ENCODE measurements around the gene GPC6.

GPC6 gene

GRCh38 chr13:94006296-94006695 is 779.7 kb downstream of the GPC6 start:
- H3K79me2 ChIP-seq (ENCODE audit: insufficient read depth, low read depth): no peaks in the 10 kb centered on the region
- no peaks in the 10 kb centered on the region for H3K4me1 ChIP-seq (ENCODE audit: low read depth, poor library complexity, severe bottlenecking)
- H3K36me3 ChIP-seq (ENCODE audit: insufficient read depth): no peaks in the 10 kb centered on the region
- TF ChIP-seq CTCF (conservative IDR thresholded peaks at IDR 0.05; ENCODE audit: low read depth, low read length): no peak
- H2AFZ ChIP-seq (ENCODE audit: low read depth): no peak overlapping the region
- no peak overlapping the region for H3K27ac ChIP-seq
- no peak overlapping the region for H3K4me2 ChIP-seq
- no peaks in the 10 kb centered on the region for H4K20me1 ChIP-seq (ENCODE audit: insufficient read depth)
- H3K4me3 ChIP-seq (IDR thresholded peaks at IDR 0.05; ENCODE audit: insufficient read depth, low read depth, low read length): no peak overlapping the region
- H3K27me3 ChIP-seq (ENCODE audit: insufficient read depth, low read depth): no peaks in the 10 kb centered on the region
- no peak overlapping the region for H3K9ac ChIP-seq

GRCh38 chr13:94007072-94007471 is 780.5 kb downstream of the GPC6 start:
- H4K20me1 ChIP-seq (ENCODE audit: insufficient read depth): no peaks in the 10 kb centered on the region
- no peak overlapping the region for H3K27ac ChIP-seq
- no peak for TF ChIP-seq CTCF (conservative IDR thresholded peaks at IDR 0.05; ENCODE audit: low read depth, low read length)
- no peak overlapping the region for H3K4me3 ChIP-seq (IDR thresholded peaks at IDR 0.05; ENCODE audit: insufficient read depth, low read depth, low read length)
- H3K27me3 ChIP-seq (ENCODE audit: insufficient read depth, low read depth): no peaks in the 10 kb centered on the region
- H3K36me3 ChIP-seq (ENCODE audit: insufficient read depth): no peaks in the 10 kb centered on the region
- H2AFZ ChIP-seq (ENCODE audit: low read depth): no peak overlapping the region
- H3K9ac ChIP-seq: no peak overlapping the region
- no peaks in the 10 kb centered on the region for H3K79me2 ChIP-seq (ENCODE audit: insufficient read depth, low read depth)
- H3K4me2 ChIP-seq: no peak overlapping the region
- H3K4me1 ChIP-seq (ENCODE audit: low read depth, poor library complexity, severe bottlenecking): no peaks in the 10 kb centered on the region

- H2AFZ ChIP-seq (ENCODE audit: low read depth): no peak overlapping the region
- H3K36me3 ChIP-seq (ENCODE audit: insufficient read depth): no peaks in the 10 kb centered on the region
- H3K4me1 ChIP-seq (ENCODE audit: low read depth, poor library complexity, severe bottlenecking): no peaks in the 10 kb centered on the region
- H3K27ac ChIP-seq: no peak overlapping the region
- H4K20me1 ChIP-seq (ENCODE audit: insufficient read depth): no peaks in the 10 kb centered on the region
- no peaks in the 10 kb centered on the region for H3K27me3 ChIP-seq (ENCODE audit: insufficient read depth, low read depth)
- H3K4me3 ChIP-seq (IDR thresholded peaks at IDR 0.05; ENCODE audit: insufficient read depth, low read depth, low read length): no peak overlapping the region
- no peak overlapping the region for H3K9ac ChIP-seq
- H3K79me2 ChIP-seq (ENCODE audit: insufficient read depth, low read depth): no peaks in the 10 kb centered on the region
- TF ChIP-seq CTCF (conservative IDR thresholded peaks at IDR 0.05; ENCODE audit: low read depth, low read length): no peak
- no peak overlapping the region for H3K4me2 ChIP-seq
These were observed 783.1 kb downstream of the GPC6 start for GRCh38 chr13:94009701-94010100.

GRCh38 chr13:94014461-94014860 is 787.9 kb downstream of the GPC6 start:
- Histone ChIP-seq H2AFZ (ENCODE audit: low read depth) (no peak overlapping the region), H3K36me3 (ENCODE audit: insufficient read depth) (no peaks in the 10 kb centered on the region), H3K4me3 (IDR thresholded peaks at IDR 0.05; ENCODE audit: insufficient read depth, low read depth, low read length) (no peak overlapping the region)

More at GRCh38 chr13:94014461-94014860, 787.9 kb downstream of the GPC6 start:
- Histone ChIP-seq H3K27me3 (ENCODE audit: insufficient read depth, low read depth) (no peaks in the 10 kb centered on the region), H4K20me1 (ENCODE audit: insufficient read depth) (no peaks in the 10 kb centered on the region), H3K9ac (no peak overlapping the region), H3K27ac (no peak overlapping the region), H3K79me2 (ENCODE audit: insufficient read depth, low read depth) (no peaks in the 10 kb centered on the region), H3K4me2 (no peak overlapping the region), H3K4me1 (ENCODE audit: low read depth, poor library complexity, severe bottlenecking) (no peaks in the 10 kb centered on the region)
- TF ChIP-seq CTCF (conservative IDR thresholded peaks at IDR 0.05; ENCODE audit: low read depth, low read length): no peak
